Thyroid gland (tissue), 4 donors: ENCODE measurements around the gene GALNT9. TPM values are rescaled to one million over a fixed set of nuclear protein-coding genes. Genes with fewer than 3 reads are reported as not detected.
A peak's percentile ranks its signal among the peaks of the same experiment; 100 is the strongest.
"Not testable (repeated sequence)": the region's sequence is repeated elsewhere in the genome, so short reads cannot be mapped to it uniquely, and the experiment has no call there.

Experiments
- DNase-seq, 2 donors: peaks; one replicate each; pipeline ENCODE4 v3.0.0-alpha.2; 2019
- H3K27ac ChIP-seq, 3 donors: fragments of 200-600 bp; sonication (generic); 1 replicate in 2 of 3; 2 replicates in 1 of 3; pipeline ENCODE4 v1.5.1; 2016 to 2019; ENCODE audit warnings: mild to moderate bottlenecking in 1 of 3, moderate library complexity in 1 of 3
- H3K27me3 ChIP-seq: fragments of 200-600 bp; sonication (generic); one replicate; pipeline ENCODE4 v1.5.1; 2019
- H3K36me3 ChIP-seq, 2 donors: fragments of 200-600 bp; sonication (generic); one replicate each; pipeline ENCODE4 v1.5.1; 2016 to 2019
- H3K4me1 ChIP-seq, 2 donors: fragments of 200-600 bp; sonication (generic); one replicate each; pipeline ENCODE4 v1.5.1; 2017 to 2019
- H3K4me3 ChIP-seq, 3 donors: fragments of 200-600 bp; sonication (generic); replicated peaks in 1 of 3; 1 replicate in 2 of 3; 2 replicates in 1 of 3; pipeline ENCODE4 v1.5.1; 2016; ENCODE audit warnings: mild to moderate bottlenecking in 1 of 3
- H3K9me3 ChIP-seq: fragments of 200-600 bp; sonication (generic); one replicate; pipeline ENCODE4 v1.5.1; 2017
- CTCF ChIP-seq, 6 experiments: fragments of 200-600 bp in 3 of 6; fragments of 450-650 bp in 3 of 6; sonication (generic) in 3 of 6; IDR thresholded peaks; one replicate each; pipeline ENCODE4 v1.5.1; 2016 to 2019; ENCODE audit warnings: antibody characterized with exemption in 6 of 6, mild to moderate bottlenecking in 2 of 6, inconsistent platforms in 1 of 6, moderate library complexity in 1 of 6
- POLR2A ChIP-seq, 2 donors: fragments of 450-650 bp; IDR thresholded peaks; one replicate each; pipeline ENCODE4 v1.6.1; 2017; ENCODE audit warnings: antibody characterized with exemption in 2 of 2, mild to moderate bottlenecking in 2 of 2, moderate library complexity in 1 of 2
- WGBS, 2 donors: methylation state at CpG; one replicate each; pipeline ENCODE4 v1.1.5; 2017; 5-methylcytosine and 5-hydroxymethylcytosine counted together
- intact Hi-C: fragments of 100-400 bp; cut with DNase I; formaldehyde crosslinking; loops from one replicate; pipeline ENCODE4 v1.15.1; 2023
- total RNA-seq, 4 donors: library from RNA; depleted of rRNA; stranded (reverse); fragments of >200 nt; gene quantifications; one replicate each; pipeline ENCODE4 v1.2.3, GENCODE V29; 2016

Gene GALNT9
- total RNA-seq, 4 donors from 2014 or later: 2.2 to 29.2 (median 15.9) TPM

GRCh38 chr12:132255642-132256041, 73.7 kb downstream of the GALNT9 start:
- 83 to 90% methylated on average over 20 of the region's 20 CpGs for WGBS, 2 donors
- intact Hi-C loops: loop anchor here (10.0 kb wide), 1 partner anchor 91 kb away; no protein-coding TSS in a partner anchor
- no peak overlapping the region for H3K27ac ChIP-seq

GRCh38 chr12:132253698-132254480, 75.5 kb downstream of the GALNT9 start:
- no peaks in the 10 kb centered on the region for H3K27me3 ChIP-seq
- WGBS, 2 donors: 79 to 80% methylated on average over 18 of the region's 18 CpGs
- no peak for TF ChIP-seq POLR2A (IDR thresholded peaks at IDR 0.05)
- TF ChIP-seq CTCF (IDR thresholded peaks at IDR 0.05): no peak

More at GRCh38 chr12:132255642-132256041, 73.7 kb downstream of the GALNT9 start:
- no peak for TF ChIP-seq CTCF (IDR thresholded peaks at IDR 0.05)
- TF ChIP-seq POLR2A (IDR thresholded peaks at IDR 0.05): no peak
- Histone ChIP-seq H3K36me3 (peaks cover 0 to 3% of the 10 kb centered on the region in 2 donors), H3K4me3 (no peak overlapping the region), H3K4me1 (peaks cover 0 to 3% of the 10 kb centered on the region in 2 donors), H3K27me3 (no peaks in the 10 kb centered on the region), H3K9me3 (no peaks in the 10 kb centered on the region)
- DNase-seq: no peak

GRCh38 chr12:132252981-132253380, 76.4 kb downstream of the GALNT9 start:
- H3K4me1 ChIP-seq, H3K4me3 ChIP-seq, H3K9me3 ChIP-seq, H3K27ac ChIP-seq, H3K36me3 ChIP-seq, H3K27me3 ChIP-seq: not testable (repeated sequence)
- intact Hi-C loops: loop anchor here (10.0 kb wide), 1 partner anchor 88 kb away; no protein-coding TSS in a partner anchor
- DNase-seq: peak; percentile 64 to 68
- 19 to 36% methylated on average over 3 to 5 of the region's 5 CpGs for WGBS, 2 donors

More at GRCh38 chr12:132253698-132254480, 75.5 kb downstream of the GALNT9 start:
- intact Hi-C loops: loop anchor here (10.0 kb wide), 1 partner anchor 89 kb away; no protein-coding TSS in a partner anchor
- no peak overlapping the region for H3K4me3 ChIP-seq
- no peaks in the 10 kb centered on the region for H3K36me3 ChIP-seq
- H3K27ac ChIP-seq: peak overlapping the region in 1 of 3 donors; percentile 22
- H3K4me1 ChIP-seq: peaks cover 0 to 3% of the 10 kb centered on the region in 2 donors
- no peaks in the 10 kb centered on the region for H3K9me3 ChIP-seq
- DNase-seq: no peak

GRCh38 chr12:132251741-132252490, 77.5 kb downstream of the GALNT9 start:
- Histone ChIP-seq H3K36me3 (no peaks in the 10 kb centered on the region), H3K4me1 (peaks cover 0 to 3% of the 10 kb centered on the region in 2 donors), H3K27ac (no peak overlapping the region), H3K27me3 (no peaks in the 10 kb centered on the region), H3K4me3 (no peak overlapping the region), H3K9me3 (no peaks in the 10 kb centered on the region)
- no peak for TF ChIP-seq CTCF (IDR thresholded peaks at IDR 0.05)
- TF ChIP-seq POLR2A (IDR thresholded peaks at IDR 0.05): no peak
- WGBS, 2 donors: 89 to 93% methylated on average over 20 of the region's 21 CpGs
- intact Hi-C loops: loop anchor here (10.0 kb wide), 1 partner anchor 87 kb away; no protein-coding TSS in a partner anchor
- no peak for DNase-seq

- intact Hi-C loops: loop anchor here (10.0 kb wide), 1 partner anchor 87 kb away; no protein-coding TSS in a partner anchor
- H3K36me3 ChIP-seq: no peaks in the 10 kb centered on the region
- peaks cover 0 to 3% of the 10 kb centered on the region in 2 donors for H3K4me1 ChIP-seq
- no peak for DNase-seq
- no peak overlapping the region for H3K27ac ChIP-seq
- no peak overlapping the region for H3K4me3 ChIP-seq
- no peaks in the 10 kb centered on the region for H3K27me3 ChIP-seq
- TF ChIP-seq POLR2A (IDR thresholded peaks at IDR 0.05) (no peak), CTCF (IDR thresholded peaks at IDR 0.05) (no peak)
- H3K9me3 ChIP-seq: no peaks in the 10 kb centered on the region
- 84 to 86% methylated on average over 16 to 18 of the region's 18 CpGs for WGBS, 2 donors
These were observed 78.1 kb downstream of the GALNT9 start for GRCh38 chr12:132251310-132251709.
